HCT116 (cell line): Measurements from ENCODE around the gene KSR1. TPM values are rescaled to one million over a fixed set of nuclear protein-coding genes. Genes with fewer than 3 reads are reported as not detected.

ENCODE experiments used
- ATAC-seq: fragments of 200-7000 bp; cut with Tn5 transposase; 2 replicates; pipeline ENCODE4 v1.9.1; 2020; ENCODE audit warnings: mild to moderate bottlenecking, moderate library complexity
- BruUV-seq: library from RNA; stranded (reverse); fragments of 400-500 nt; replicated peaks from 2 replicates; lab custom pipeline; 2021; lab: Mats Ljungman, UMichigan
- CTCF ChIA-PET: fragments of 300-600 bp; sonication (Branson Sonifier 250); formaldehyde crosslinking; loops from one replicate; lab custom pipeline; 2021; ENCODE audit warnings: antibody characterized with exemption; lab: Charles Lee
- POLR2A ChIA-PET: fragments of 300-600, 350-600 bp; sonication (Branson Sonifier 250); formaldehyde crosslinking; loops from one replicate; lab custom pipeline; 2021; ENCODE audit warnings: antibody characterized with exemption; lab: Charles Lee
- RAD21 ChIA-PET, 2 experiments: fragments of 300-600 bp; sonication (Branson Sonifier 250); formaldehyde crosslinking; loops; one replicate each; lab custom pipeline; 2023; ENCODE audit warnings: low total read pairs in 2 of 2; ENCODE audit not compliant: uncharacterized antibody in 2 of 2, unreplicated experiment in 2 of 2, low non-redundant PET in 1 of 2; lab: Charles Lee
- DNase-seq: peaks from one replicate; pipeline ENCODE4 v3.0.0-alpha.2; 2010; ENCODE audit warnings: low read depth, low spot score
- H2AFZ ChIP-seq: fragments of 200-600 bp; shearing (Covaris generic), sonication (generic); 2 replicates; pipeline ENCODE4 v1.6.1; 2017; ENCODE audit warnings: low read depth, mixed run types, mixed read lengths, antibody characterized with exemption, low read length; ENCODE audit not compliant: poor library complexity, severe bottlenecking
- H3K27ac ChIP-seq: 2 replicates; pipeline ENCODE4 v1.5.1; 2012; ENCODE audit warnings: low read depth, low read length
- H3K27me3 ChIP-seq: fragments of 200-600 bp; sonication (generic); 2 replicates; pipeline ENCODE4 v1.6.1; 2016; ENCODE audit warnings: mixed run types, low read length, mixed read lengths; ENCODE audit not compliant: insufficient read depth
- H3K36me3 ChIP-seq, 2 experiments: fragments of 200-500 bp in 1 of 2; fragments of 200-600 bp in 1 of 2; sonication (Bioruptor generic) in 1 of 2; sonication (generic) in 1 of 2; 2 replicates each; pipeline versions ENCODE4 v1.5.1 to v1.6.1; 2014 to 2016; ENCODE audit warnings: low read length in 2 of 2, inconsistent platforms in 1 of 2, mixed read lengths in 1 of 2, mixed run types in 1 of 2; ENCODE audit not compliant: insufficient read depth in 2 of 2, control insufficient read depth in 1 of 2
- H3K4me1 ChIP-seq, 2 experiments: fragments of 200-600 bp in 1 of 2; sonication (generic) in 1 of 2; 2 replicates each; pipeline versions ENCODE4 v1.5.1 to v1.6.1; 2012 to 2017; ENCODE audit warnings: low read length in 2 of 2, inconsistent platforms in 1 of 2, mild to moderate bottlenecking in 1 of 2, mixed read lengths in 1 of 2, mixed run types in 1 of 2, moderate library complexity in 1 of 2; ENCODE audit not compliant: insufficient read depth in 2 of 2, control insufficient read depth in 1 of 2
- H3K4me2 ChIP-seq: fragments of 200-600 bp; sonication (generic); 2 replicates; pipeline ENCODE4 v1.6.1; 2017; ENCODE audit warnings: mixed run types, low read length, mixed read lengths
- H3K4me3 ChIP-seq, 2 experiments: fragments of 200-600 bp in 1 of 2; sonication (generic) in 1 of 2; replicated peaks in 1 of 2; 2 replicates each; pipeline ENCODE4 v1.5.1; 2011 to 2016; ENCODE audit warnings: low read length in 2 of 2, control low read depth in 1 of 2, low read depth in 1 of 2, mild to moderate bottlenecking in 1 of 2, mixed read lengths in 1 of 2, mixed run types in 1 of 2
- H3K79me2 ChIP-seq: fragments of 200-600 bp; sonication (generic); 2 replicates; pipeline ENCODE4 v1.6.1; 2017; ENCODE audit warnings: mild to moderate bottlenecking, mixed run types, low read length, moderate library complexity, mixed read lengths; ENCODE audit not compliant: insufficient read depth
- H3K9ac ChIP-seq: fragments of 200-600 bp; sonication (generic); 2 replicates; pipeline ENCODE4 v1.6.1; 2016; ENCODE audit warnings: low read length, mixed read lengths
- H3K9me2 ChIP-seq: fragments of 200-600 bp; sonication (generic), shearing (Covaris generic); 2 replicates; pipeline ENCODE4 v1.6.1; 2017; ENCODE audit warnings: mixed run types, mild to moderate bottlenecking, moderate library complexity; ENCODE audit not compliant: insufficient read depth
- H3K9me3 ChIP-seq, 2 experiments: fragments of 200-500 bp in 1 of 2; fragments of 200-600 bp in 1 of 2; sonication (Bioruptor generic) in 1 of 2; sonication (generic) in 1 of 2; 2 replicates each; pipeline ENCODE4 v1.6.1; 2014 to 2017; ENCODE audit warnings: low read length in 2 of 2, mixed read lengths in 2 of 2, inconsistent platforms in 1 of 2, low read depth in 1 of 2, mild to moderate bottlenecking in 1 of 2, mixed run types in 1 of 2, moderate library complexity in 1 of 2; ENCODE audit not compliant: control insufficient read depth in 1 of 2, insufficient read depth in 1 of 2
- H4K20me1 ChIP-seq: fragments of 200-600 bp; sonication (generic), shearing (Covaris generic); 2 replicates; pipeline ENCODE4 v1.6.1; 2017; ENCODE audit warnings: mixed run types, mild to moderate bottlenecking, moderate library complexity; ENCODE audit not compliant: insufficient read depth
- CBX3 ChIP-seq: IDR thresholded peaks from 2 replicates; pipeline ENCODE4 v1.6.1; 2012; ENCODE audit warnings: low read depth
- FOSL1 ChIP-seq: IDR thresholded peaks from 2 replicates; pipeline ENCODE4 v1.6.1; 2012; ENCODE audit warnings: low read depth
- JUND ChIP-seq: IDR thresholded peaks from 2 replicates; pipeline ENCODE4 v1.6.1; 2012
- POLR2A ChIP-seq: IDR thresholded peaks from 2 replicates; pipeline ENCODE4 v1.7.0; 2011; ENCODE audit warnings: borderline replicate concordance; ENCODE audit not compliant: insufficient read depth, insufficient read length; ENCODE audit errors: extremely low read depth
- POLR2AphosphoS5 ChIP-seq: IDR thresholded peaks from 2 replicates; pipeline ENCODE4 v1.6.1; 2011; ENCODE audit warnings: mild to moderate bottlenecking, low read depth, low read length, moderate library complexity
- SIN3A ChIP-seq: IDR thresholded peaks from 2 replicates; pipeline ENCODE4 v1.6.1; 2012; ENCODE audit warnings: low read depth
- SRF ChIP-seq: IDR thresholded peaks from 2 replicates; pipeline ENCODE4 v1.6.1; 2012; ENCODE audit warnings: low read depth
- TCF7L2 ChIP-seq: IDR thresholded peaks from 2 replicates; pipeline ENCODE4 v1.7.0; 2011; ENCODE audit warnings: borderline replicate concordance, inconsistent platforms; ENCODE audit not compliant: insufficient read depth, insufficient read length; ENCODE audit errors: extremely low read depth
- YY1 ChIP-seq: IDR thresholded peaks from 2 replicates; pipeline ENCODE4 v1.6.1; 2011; ENCODE audit warnings: low read length, low read depth, moderate library complexity, mild to moderate bottlenecking; ENCODE audit not compliant: insufficient replicate concordance; ENCODE audit errors: extremely low read depth
- intact Hi-C: fragments of 100-400 bp; cut with micrococcal nuclease; formaldehyde crosslinking; loops from 2 replicates; pipeline ENCODE4 v1.10.0; 2022
- total RNA-seq: library from RNA; stranded (reverse); gene quantifications from one replicate; pipeline ENCODE4 v1.2.1, GENCODE V29; 2021; ENCODE audit not compliant: unreplicated experiment
- TF ChIP-seq, protein P1 (sequence below), 3 experiments: fragments of 200-600 bp in 1 of 3; sonication (generic) in 1 of 3; IDR thresholded peaks in 2 of 3; conservative IDR thresholded peaks in 1 of 3; 2 replicates each; pipeline ENCODE4 v1.5.1; 2012 to 2017; ENCODE audit warnings: low read depth in 2 of 3, low read length in 2 of 3, antibody characterized with exemption in 1 of 3, borderline replicate concordance in 1 of 3, control low read depth in 1 of 3, mild to moderate bottlenecking in 1 of 3, mixed read lengths in 1 of 3, mixed run types in 1 of 3, moderate library complexity in 1 of 3; ENCODE audit not compliant: insufficient read depth in 1 of 3

The KSR1 gene
- total RNA-seq, 1 experiment from 2014 or later, result 16.5 TPM

DNA sequence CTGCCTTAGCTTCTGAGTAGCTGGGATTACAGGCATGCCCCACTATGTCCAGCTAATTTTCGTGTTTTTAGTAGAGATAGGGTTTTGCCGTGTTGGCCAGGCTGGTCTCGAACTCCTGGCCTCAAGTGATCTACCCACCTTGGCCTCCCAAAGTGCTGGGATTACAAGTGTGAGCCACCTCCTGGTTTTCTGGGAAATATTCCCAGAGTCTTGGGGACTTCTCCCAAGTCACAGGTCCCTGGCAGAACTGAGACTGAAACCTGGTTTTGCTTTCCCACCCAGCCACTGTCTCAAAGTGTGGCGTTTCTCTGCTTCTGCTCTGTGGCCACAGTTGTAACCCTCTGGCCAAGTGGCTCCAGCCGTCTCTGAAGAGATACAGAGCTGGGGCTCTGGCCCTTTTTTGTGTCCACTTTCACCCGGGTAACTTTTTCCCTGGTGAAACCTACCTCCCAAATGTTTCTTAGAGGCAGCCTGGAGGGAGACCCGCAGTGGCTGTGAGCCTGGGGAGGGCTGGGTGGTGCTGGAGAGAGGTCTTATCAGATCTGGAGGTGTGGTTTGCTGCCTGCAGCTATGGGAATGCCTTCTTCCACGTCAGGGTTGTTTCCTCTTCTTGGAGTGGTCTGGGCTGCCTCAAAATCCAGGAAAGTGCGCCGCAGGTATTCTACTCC lies 5.1 kb downstream of the KSR1 start:
- Histone ChIP-seq H3K27ac (no peak overlapping the region), H3K9me3 (no peaks in the 10 kb centered on the region), H3K4me1 (peaks cover 17 to 20% of the 10 kb centered on the region in 2 experiments), H3K27me3 (no peaks in the 10 kb centered on the region), H4K20me1 (no peaks in the 10 kb centered on the region), H3K79me2 (peaks cover 6% of the 10 kb centered on the region; the same call in 1 of the 2 replicates), H2AFZ (no peak overlapping the region), H3K36me3 (no peaks in the 10 kb centered on the region), H3K4me3 (no peak overlapping the region), H3K9me2 (no peaks in the 10 kb centered on the region), H3K4me2 (no peak overlapping the region), H3K9ac (no peak overlapping the region)
- BruUV-seq, result no TSS peak
- no peak for TF ChIP-seq POLR2AphosphoS5
- TF ChIP-seq CBX3, result no peak
- no peak for TF ChIP-seq JUND
- TF ChIP-seq TCF7L2, result no peak
- no peak for TF ChIP-seq SIN3A
- no peak for TF ChIP-seq SRF
- ChIA-PET CTCF (no interaction called here), POLR2A (no interaction called here), RAD21 (no interaction called here)
- intact Hi-C loops, result no loop called here
- DNase-seq (no peak), ATAC-seq (no peak)

DNA sequence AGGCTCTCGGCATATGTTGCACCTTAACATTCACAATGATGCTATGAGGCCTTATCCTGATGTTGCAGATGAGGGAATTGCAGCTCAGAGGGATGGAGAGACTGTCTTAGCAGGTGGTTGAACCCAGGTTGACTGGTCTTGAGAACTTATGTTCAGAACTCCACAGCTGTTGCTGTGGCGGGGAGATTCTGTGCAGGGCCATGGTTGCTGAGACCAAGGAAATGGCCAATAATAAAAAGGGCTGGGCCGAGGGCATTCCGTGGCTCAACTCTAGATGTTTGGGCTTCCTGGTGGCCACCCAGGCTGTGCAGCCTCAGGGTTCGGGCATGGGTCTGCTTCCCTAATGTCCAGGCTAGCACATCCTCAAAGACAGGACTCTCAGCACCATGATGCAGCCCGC lies 5.9 kb downstream of the KSR1 start:
- Histone ChIP-seq H3K9ac (no peak overlapping the region), H3K4me1 (peaks cover 16 to 17% of the 10 kb centered on the region in 2 experiments), H3K9me2 (no peaks in the 10 kb centered on the region), H3K79me2 (peaks cover 9% of the 10 kb centered on the region), H3K9me3 (no peaks in the 10 kb centered on the region), H3K27ac (no peak overlapping the region), H3K36me3 (no peaks in the 10 kb centered on the region), H4K20me1 (no peaks in the 10 kb centered on the region), H2AFZ (no peak overlapping the region), H3K4me3 (no peak overlapping the region), H3K27me3 (no peaks in the 10 kb centered on the region), H3K4me2 (no peak overlapping the region)
- ChIA-PET CTCF (no interaction called here), RAD21 (no interaction called here), POLR2A (no interaction called here)
- no TSS peak for BruUV-seq
- DNase-seq (no peak), ATAC-seq (no peak)
- intact Hi-C loops, result no loop called here
- TF ChIP-seq SRF (no peak), FOSL1 (no peak), YY1 (no peak), POLR2A (no peak)
- TF ChIP-seq, protein P1, sequence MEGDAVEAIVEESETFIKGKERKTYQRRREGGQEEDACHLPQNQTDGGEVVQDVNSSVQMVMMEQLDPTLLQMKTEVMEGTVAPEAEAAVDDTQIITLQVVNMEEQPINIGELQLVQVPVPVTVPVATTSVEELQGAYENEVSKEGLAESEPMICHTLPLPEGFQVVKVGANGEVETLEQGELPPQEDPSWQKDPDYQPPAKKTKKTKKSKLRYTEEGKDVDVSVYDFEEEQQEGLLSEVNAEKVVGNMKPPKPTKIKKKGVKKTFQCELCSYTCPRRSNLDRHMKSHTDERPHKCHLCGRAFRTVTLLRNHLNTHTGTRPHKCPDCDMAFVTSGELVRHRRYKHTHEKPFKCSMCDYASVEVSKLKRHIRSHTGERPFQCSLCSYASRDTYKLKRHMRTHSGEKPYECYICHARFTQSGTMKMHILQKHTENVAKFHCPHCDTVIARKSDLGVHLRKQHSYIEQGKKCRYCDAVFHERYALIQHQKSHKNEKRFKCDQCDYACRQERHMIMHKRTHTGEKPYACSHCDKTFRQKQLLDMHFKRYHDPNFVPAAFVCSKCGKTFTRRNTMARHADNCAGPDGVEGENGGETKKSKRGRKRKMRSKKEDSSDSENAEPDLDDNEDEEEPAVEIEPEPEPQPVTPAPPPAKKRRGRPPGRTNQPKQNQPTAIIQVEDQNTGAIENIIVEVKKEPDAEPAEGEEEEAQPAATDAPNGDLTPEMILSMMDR (IDR thresholded peaks at IDR 0.05 in 2 of 3, conservative IDR thresholded peaks at IDR 0.05 in 1 of 3; ENCODE audit: borderline replicate concordance in 1 of 3, insufficient read depth in 1 of 3, low read depth in 2 of 3, low read length in 2 of 3), result no peak
